ENCODE results near the gene TEF. TPM values are rescaled to one million over a fixed set of nuclear protein-coding genes. Genes with fewer than 3 reads are reported as not detected.

Gene TEF
- total RNA-seq, 4 donors from 2014 or later = 15.9 to 41.1 (median 22.9) TPM

DNA sequence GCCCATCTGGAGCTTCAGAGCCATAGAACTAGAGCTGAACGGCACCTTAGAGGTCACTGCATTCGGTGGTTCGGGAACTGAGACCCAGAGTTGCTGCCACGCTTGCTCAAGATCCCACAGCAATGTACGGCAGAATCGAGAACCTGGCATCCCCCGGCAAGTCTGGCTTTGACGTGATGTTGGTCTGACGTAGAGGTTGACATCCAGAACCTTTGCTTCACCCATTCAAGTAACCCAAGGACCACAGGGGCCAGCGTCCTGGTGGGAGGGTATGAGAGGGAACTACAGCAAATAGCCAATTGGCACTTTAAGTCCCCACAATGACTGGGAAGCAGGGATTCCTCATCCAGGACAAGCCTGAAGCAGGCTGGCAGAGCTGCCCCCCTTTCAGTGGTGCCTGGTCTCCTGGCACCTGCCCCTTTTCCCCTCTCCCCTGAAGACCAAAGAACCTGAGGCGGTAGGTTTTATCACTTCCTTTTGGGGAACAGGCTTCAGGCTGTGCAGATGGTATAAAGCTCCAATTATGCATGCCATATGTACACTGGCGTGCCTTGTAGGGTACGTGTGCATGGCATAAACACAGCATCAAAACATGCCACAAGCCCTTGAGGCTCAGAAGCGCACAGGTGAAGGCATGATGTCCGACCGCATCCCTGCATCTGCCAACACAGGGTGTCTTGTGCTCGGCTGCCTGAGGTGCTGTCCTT, 15.3 kb upstream of the TEF start:
- no peaks in the 10 kb centered on the region for H3K27me3 ChIP-seq
- no peak for DNase-seq
- no peak overlapping the region for H3K4me3 ChIP-seq (replicated peaks in 1 of 3)
- H3K4me1 ChIP-seq = peaks cover 32 to 42% of the 10 kb centered on the region in 2 donors
- intact Hi-C loops (cut with DNase I) = no loop called here
- 70 to 82% methylated on average over 17 of the region's 17 CpGs for WGBS, 2 donors
- no peaks in the 10 kb centered on the region for H3K9me3 ChIP-seq
- TF ChIP-seq, protein P1, sequence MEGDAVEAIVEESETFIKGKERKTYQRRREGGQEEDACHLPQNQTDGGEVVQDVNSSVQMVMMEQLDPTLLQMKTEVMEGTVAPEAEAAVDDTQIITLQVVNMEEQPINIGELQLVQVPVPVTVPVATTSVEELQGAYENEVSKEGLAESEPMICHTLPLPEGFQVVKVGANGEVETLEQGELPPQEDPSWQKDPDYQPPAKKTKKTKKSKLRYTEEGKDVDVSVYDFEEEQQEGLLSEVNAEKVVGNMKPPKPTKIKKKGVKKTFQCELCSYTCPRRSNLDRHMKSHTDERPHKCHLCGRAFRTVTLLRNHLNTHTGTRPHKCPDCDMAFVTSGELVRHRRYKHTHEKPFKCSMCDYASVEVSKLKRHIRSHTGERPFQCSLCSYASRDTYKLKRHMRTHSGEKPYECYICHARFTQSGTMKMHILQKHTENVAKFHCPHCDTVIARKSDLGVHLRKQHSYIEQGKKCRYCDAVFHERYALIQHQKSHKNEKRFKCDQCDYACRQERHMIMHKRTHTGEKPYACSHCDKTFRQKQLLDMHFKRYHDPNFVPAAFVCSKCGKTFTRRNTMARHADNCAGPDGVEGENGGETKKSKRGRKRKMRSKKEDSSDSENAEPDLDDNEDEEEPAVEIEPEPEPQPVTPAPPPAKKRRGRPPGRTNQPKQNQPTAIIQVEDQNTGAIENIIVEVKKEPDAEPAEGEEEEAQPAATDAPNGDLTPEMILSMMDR (IDR thresholded peaks at IDR 0.05) = no peak
- no peak for TF ChIP-seq POLR2A (IDR thresholded peaks at IDR 0.05)
- no peaks in the 10 kb centered on the region for H3K36me3 ChIP-seq
- H3K27ac ChIP-seq = peak overlapping the region; percentile 72 to 84 (median 83)

DNA sequence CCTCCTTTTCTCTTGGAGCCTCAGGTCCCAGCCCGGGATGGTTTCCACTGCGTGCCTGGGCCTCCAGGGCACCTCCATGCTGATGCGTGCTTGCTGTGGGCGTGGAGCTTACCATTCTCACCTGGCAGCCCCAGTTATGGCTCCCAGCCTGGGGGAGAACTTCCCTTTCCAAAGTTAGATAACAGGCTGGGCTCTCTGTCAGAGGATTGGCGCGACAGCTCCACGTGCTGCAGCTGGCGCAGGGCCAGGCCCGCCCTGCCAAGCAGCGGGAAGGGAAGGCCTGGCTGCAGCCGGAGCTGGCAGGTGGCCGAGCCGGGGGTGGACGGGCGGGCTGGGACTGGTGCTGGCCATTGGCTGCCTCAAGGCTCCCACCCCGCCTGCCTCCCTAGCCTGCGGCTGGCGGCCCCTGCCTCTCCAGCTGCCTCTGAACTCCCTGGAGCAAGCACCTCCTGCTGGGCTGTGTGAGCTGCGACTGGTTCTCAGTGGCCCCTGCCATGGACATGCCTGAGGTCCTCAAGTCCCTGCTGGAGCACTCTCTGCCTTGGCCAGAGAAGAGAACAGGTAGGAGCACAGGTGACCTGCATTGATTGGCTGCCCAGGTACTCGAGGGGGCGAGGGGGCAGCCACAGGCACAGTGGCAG, 14.6 kb upstream of the TEF start:
- H3K4me3 ChIP-seq (replicated peaks in 1 of 3) = peak overlapping the region in 1 of 3 donors; percentile 19
- no peaks in the 10 kb centered on the region for H3K9me3 ChIP-seq
- no peaks in the 10 kb centered on the region for H3K27me3 ChIP-seq
- WGBS, 2 donors = 1% methylated on average over 18 of the region's 21 CpGs; no CpG with 5 or more reads in 1 of the 2 donors
- H3K4me1 ChIP-seq = peaks cover 32 to 42% of the 10 kb centered on the region in 2 donors
- TF ChIP-seq, protein P1 (IDR thresholded peaks at IDR 0.05) = peak in 4 of 6 experiments; percentile 47 to 64 (median 62)
- TF ChIP-seq POLR2A (IDR thresholded peaks at IDR 0.05) = peak in 1 of 2 donors; percentile 72
- intact Hi-C loops (cut with DNase I) = no loop called here
- peak; percentile 99 to 100 for DNase-seq
- peak overlapping the region; percentile 83 to 91 (median 84) for H3K27ac ChIP-seq
- no peaks in the 10 kb centered on the region for H3K36me3 ChIP-seq

DNA sequence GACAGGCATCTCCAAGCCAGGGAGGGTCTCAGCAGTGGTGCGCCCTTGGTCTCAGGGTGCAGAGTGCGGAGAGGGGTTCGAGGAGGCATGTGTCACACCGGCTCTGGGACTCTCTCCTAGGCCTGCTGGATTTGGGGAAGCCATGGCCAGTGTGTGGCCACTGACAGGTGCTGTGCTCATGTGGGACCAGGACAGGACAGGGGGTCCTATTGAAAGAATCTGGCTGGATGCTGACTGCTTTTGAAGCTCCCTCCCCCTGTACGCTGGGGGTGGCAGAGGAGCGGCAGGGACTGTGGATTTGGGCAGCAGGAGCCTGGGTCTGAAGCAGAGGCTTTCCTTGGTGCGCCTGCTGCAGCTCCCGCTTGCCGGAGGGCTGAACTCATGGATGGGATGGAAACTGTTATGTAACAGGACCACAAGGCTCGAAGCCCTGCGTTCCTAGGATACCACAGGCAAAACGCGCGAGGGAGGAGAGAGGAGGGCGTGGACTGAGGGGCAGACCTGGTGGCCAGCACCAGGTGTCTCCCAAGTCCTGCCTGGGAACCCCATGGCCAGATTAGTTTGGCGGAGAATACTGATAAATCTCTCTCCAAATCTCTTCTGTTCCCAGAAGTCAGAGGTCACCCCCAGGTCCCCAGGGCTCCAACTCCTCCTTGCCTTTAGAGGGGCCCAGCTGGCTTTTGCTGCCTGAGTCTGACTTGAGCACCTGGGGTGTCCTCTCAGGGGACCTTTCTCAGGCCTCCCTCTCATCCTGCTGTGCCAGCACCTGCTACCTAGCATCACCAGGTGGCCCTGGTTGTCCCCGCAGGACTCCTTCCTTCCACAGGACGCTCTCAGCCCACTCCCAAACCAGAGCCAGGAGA, 13.8 kb upstream of the TEF start:
- Histone ChIP-seq H3K9me3 (no peaks in the 10 kb centered on the region), H3K4me3 (replicated peaks in 1 of 3) (peak overlapping the region in 1 of 3 donors; percentile 19), H3K4me1 (peaks cover 32 to 42% of the 10 kb centered on the region in 2 donors), H3K27ac (peak overlapping the region; percentile 83 to 91 (median 84)), H3K36me3 (no peaks in the 10 kb centered on the region), H3K27me3 (no peaks in the 10 kb centered on the region)
- intact Hi-C loops (cut with DNase I) = no loop called here
- TF ChIP-seq, protein P1 (IDR thresholded peaks at IDR 0.05) = no peak
- no peak for TF ChIP-seq POLR2A (IDR thresholded peaks at IDR 0.05)
- WGBS, 2 donors = 49 to 61% methylated on average over 6 to 18 of the region's 18 CpGs
- peak; percentile 57 to 64 for DNase-seq

DNA sequence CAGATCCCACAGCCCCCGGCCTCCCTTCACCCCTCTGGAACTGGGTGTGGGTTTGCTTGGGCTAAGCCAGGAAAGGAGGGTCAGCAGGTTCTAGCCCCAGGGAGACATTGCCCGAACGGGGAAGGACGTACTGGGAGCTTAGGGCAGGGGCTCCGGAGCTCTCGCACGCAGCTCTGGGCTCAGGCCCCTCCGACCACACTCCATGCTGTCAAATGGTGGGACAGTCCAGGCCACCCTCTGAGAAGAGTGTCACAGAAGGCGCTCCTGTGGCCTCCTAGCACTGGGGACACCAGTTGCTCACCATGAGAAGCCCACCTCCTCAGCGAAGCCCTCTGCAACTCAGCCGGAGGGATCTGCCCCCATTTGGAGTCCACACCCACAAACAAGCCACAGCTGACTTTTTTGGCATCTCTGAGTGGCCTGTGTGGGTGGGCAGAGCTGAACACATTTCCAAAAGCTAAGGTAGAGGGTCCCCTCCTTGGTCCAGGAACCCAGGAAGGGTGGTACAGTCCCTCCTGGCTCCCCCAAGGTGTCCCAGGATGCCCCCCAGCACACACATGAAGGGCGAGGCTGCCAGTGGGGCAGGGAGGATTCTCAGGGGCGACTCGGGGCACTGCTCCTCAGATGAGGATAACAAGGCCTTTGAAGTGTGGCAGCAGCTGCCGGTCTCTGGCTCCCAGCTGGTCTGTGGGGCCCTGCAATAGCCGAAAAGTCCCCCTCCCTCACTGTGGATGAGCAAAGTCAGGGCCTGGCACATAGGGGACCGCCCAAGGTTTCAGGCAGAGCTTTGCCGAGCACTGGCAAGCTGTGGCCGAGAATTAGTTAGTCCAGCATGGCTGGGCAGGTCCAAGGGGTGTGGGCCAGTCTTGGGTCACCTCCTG, 13.0 kb upstream of the TEF start:
- intact Hi-C loops (cut with DNase I) = no loop called here
- WGBS, 2 donors = 94 to 100% methylated on average over 1 to 15 of the region's 19 CpGs
- no peak for DNase-seq
- H3K4me3 ChIP-seq (replicated peaks in 1 of 3) = no peak overlapping the region
- no peaks in the 10 kb centered on the region for H3K9me3 ChIP-seq
- TF ChIP-seq, protein P1 (IDR thresholded peaks at IDR 0.05) = no peak
- no peak for TF ChIP-seq POLR2A (IDR thresholded peaks at IDR 0.05)
- no peaks in the 10 kb centered on the region for H3K27me3 ChIP-seq
- peak overlapping the region; percentile 83 to 91 (median 84) for H3K27ac ChIP-seq
- H3K4me1 ChIP-seq = peaks cover 32 to 42% of the 10 kb centered on the region in 2 donors
- no peaks in the 10 kb centered on the region for H3K36me3 ChIP-seq

All from thyroid gland (tissue), 4 donors.